NCI-H1092 (cell line): Measurements from ENCODE around the gene MRPL12.

Experiments used
- DNase-seq: peaks from one replicate; lab custom pipeline; 2025; lab: John Stamatoyannopoulos, UW

The MRPL12 gene

GRCh38 chr17:81682565-81683207, 20.5 kb upstream of the MRPL12 start:
- no peak for DNase-seq

GRCh38 chr17:81683208-81683583, 20.0 kb upstream of the MRPL12 start:
- DNase-seq, result no peak

- DNase-seq, result peak; percentile 99
These were observed 19.4 kb upstream of the MRPL12 start, which contains the start of the genes ARL16 and HGS for GRCh38 chr17:81683584-81684441. ARL16 (minus strand) TSS chr17:81683797; CDS start chr17:81683753, 44 bp downstream. HGS (plus strand) TSS chr17:81684011; CDS start chr17:81684067, 56 bp downstream.

- DNase-seq, result no peak
These were observed 18.7 kb upstream of the MRPL12 start for GRCh38 chr17:81684442-81684911.

- no peak for DNase-seq
These were observed 18.1 kb upstream of the MRPL12 start for GRCh38 chr17:81685108-81685507.

- DNase-seq, result no peak
These were observed 16.6 kb upstream of the MRPL12 start for GRCh38 chr17:81686614-81687013.

- DNase-seq, result no peak
These were observed 15.2 kb upstream of the MRPL12 start for GRCh38 chr17:81687770-81688541.

GRCh38 chr17:81688616-81689015, 14.6 kb upstream of the MRPL12 start:
- DNase-seq, result no peak

DNA sequence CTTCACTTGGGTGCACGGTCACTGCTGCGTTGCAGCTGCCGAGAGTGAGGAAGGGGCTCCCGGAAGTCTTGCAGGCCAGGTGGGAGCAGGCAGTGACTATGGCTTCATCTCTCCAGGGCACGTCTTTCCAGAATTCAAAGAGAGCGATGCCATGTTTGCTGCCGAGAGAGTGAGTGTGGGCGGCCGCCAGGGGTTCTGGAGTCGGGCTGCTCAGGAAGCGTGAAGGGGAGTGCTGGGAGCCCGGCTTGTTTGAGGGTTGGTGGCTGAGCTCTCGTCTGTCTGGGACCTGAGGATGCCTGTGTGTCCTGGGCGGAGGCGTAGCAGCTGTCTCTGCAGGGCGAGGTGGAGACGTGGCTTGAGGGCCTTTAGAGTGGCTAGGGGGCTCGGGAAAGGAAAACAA, 13.1 kb upstream of the MRPL12 start:
- no peak for DNase-seq

GRCh38 chr17:81690549-81690948, 12.6 kb upstream of the MRPL12 start:
- no peak for DNase-seq

GRCh38 chr17:81691196-81691595, 12.0 kb upstream of the MRPL12 start:
- DNase-seq, result no peak

- no peak for DNase-seq
These were observed 11.6 kb upstream of the MRPL12 start for GRCh38 chr17:81691608-81692007.

DNA sequence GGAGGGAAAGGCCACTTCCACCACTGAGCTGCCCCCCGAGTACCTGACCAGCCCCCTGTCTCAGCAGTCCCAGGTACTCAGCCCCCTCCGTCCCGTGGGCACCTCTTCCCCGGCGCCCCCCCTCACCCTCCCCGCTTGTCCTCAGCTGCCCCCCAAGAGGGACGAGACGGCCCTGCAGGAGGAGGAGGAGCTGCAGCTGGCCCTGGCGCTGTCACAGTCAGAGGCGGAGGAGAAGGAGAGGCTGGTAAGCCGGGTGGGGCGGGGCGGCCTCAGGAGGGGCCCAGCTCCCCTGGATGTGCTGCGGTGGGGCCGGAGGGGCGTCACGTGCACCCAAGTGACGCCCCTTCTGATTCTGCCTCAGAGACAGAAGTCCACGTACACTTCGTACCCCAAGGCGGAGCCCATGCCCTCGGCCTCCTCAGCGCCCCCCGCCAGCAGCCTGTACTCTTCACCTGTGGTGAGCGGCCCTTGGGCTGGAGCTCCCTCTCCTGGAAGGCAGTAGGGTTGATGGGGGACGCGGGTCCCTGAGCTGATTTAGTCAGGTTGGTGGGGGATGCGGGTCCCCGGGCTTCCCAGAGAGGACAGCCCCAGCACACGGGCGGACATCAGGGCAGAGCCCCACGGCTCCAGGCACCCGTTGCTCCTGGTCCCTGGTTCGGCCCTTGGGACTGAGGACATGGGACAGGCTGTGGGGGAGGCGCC, 9.5 kb upstream of the MRPL12 start:
- no peak for DNase-seq

GRCh38 chr17:81694810-81695209, 8.4 kb upstream of the MRPL12 start:
- no peak for DNase-seq

- DNase-seq, result no peak
These were observed 8.0 kb upstream of the MRPL12 start for GRCh38 chr17:81695211-81695610.

- no peak for DNase-seq
These were observed 7.4 kb upstream of the MRPL12 start for GRCh38 chr17:81695801-81696200.

DNA sequence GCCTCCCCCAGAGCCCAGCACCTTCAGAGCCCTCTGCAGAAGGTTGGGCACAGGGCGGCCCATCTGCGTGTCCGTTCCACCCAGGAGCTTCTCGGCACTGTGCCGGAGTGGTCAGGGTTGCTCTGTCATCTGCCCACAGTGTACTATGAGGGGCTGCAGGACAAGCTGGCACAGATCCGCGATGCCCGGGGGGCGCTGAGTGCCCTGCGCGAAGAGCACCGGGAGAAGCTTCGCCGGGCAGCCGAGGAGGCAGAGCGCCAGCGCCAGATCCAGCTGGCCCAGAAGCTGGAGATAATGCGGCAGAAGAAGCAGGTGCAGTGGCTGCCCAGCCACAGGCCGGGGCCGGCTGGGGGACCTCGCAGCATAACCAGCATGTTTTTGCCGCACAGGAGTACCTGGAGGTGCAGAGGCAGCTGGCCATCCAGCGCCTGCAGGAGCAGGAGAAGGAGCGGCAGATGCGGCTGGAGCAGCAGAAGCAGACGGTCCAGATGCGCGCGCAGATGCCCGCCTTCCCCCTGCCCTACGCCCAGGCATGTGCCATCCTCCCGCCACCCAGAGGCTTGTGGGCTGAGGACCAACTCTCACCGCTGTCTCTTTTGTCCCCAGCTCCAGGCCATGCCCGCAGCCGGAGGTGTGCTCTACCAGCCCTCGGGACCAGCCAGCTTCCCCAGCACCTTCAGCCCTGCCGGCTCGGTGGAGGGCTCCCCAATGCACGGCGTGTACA, 6.8 kb upstream of the MRPL12 start:
- no peak for DNase-seq

DNA sequence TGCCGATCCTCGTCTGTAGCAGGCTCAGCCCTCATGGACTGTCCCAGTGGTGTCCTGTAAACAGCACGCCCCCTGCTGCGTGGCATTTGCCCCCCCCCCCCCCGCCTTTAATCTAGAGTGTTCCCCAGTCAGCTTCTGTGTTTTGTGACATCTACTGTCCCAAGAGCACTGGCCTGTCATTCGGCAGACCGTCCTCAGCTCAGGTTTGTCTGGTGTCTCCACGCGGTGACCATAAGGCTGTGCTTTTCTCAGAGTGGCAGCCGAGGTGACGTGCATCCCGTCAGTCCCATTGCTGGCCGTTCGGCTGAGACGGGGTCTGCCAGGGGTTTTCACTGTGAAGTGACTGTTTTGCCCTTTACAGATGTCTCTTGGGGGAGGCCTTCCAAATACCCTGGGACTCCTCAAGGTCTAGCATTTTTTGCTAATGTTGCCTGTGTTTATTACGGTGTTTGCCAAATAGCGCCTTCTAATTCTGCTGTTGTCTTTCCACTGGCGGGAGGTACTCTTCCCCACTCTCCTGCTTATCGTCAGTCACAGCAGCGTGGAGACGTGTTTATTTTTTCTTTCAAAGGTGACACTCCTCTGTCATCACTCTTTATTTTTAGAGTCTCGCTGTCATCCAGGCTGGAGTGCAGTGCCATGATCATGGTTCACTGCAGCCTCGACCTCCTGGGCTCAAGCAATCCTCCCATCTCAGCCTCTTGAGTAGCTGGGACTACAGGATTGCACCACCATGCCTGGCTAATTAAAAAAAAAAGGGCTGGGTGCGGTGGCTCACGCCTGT, 5.7 kb upstream of the MRPL12 start:
- DNase-seq, result no peak

- no peak for DNase-seq
These were observed 2.5 kb upstream of the MRPL12 start for GRCh38 chr17:81700353-81701287.
